ENCODE data around the gene OR7D4.
"Not testable (repeated sequence)": the region's sequence is repeated elsewhere in the genome, so short reads cannot be mapped to it uniquely, and the experiment has no call there.

OR7D4 gene
- long read RNA-seq, donor 1 = 0 reads
- long read RNA-seq, donor 2 = 0 reads
- long read RNA-seq, donor 3 = 0 reads
- long read RNA-seq, donor 4 = 0 reads
- long read RNA-seq, donor 5 = 0 reads
- long read RNA-seq, donor 6 = 0 reads
- long read RNA-seq, donor 7 = 0 reads
- long read RNA-seq, donor 8 = 0 reads

DNA sequence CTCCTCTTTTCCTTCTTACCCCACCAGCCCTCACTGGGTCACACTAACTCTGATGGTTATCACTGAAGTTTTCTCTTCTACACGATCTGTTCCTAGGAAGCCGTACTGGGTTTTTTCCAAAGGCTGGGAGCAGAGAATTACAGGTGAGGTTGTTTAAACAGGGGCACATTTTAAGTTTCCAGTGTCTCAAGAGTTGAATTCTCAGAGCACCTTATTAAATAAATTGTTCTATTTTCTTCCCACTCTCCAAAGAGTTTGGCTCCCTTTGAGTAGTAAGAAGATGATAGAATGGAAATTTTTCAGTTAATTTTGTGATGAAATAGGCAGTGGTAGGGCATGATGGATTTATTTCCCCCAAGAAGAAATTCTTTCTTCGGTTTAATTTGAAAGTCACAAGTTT is at the start of gene OR7D4:
Gene OR7D4 (minus strand): TSS at position 101 of the 400 bp plus-strand sequence. CDS start 4,752 bp downstream, outside the sequence.
- no peak for DNase-seq

DNA sequence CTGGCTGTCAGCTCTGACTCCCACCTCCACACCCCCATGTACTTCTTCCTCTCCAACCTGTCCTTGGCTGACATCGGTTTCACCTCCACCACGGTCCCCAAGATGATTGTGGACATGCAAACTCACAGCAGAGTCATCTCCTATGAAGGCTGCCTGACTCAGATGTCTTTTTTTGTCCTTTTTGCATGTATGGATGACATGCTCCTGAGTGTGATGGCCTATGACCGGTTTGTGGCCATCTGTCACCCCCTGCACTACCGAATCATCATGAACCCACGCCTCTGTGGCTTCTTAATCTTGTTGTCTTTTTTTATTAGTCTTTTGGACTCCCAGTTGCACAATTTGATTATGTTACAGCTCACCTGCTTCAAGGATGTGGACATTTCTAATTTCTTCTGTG is 31.8 kb upstream of the OR7D4 start:
- no peak for DNase-seq

DNA sequence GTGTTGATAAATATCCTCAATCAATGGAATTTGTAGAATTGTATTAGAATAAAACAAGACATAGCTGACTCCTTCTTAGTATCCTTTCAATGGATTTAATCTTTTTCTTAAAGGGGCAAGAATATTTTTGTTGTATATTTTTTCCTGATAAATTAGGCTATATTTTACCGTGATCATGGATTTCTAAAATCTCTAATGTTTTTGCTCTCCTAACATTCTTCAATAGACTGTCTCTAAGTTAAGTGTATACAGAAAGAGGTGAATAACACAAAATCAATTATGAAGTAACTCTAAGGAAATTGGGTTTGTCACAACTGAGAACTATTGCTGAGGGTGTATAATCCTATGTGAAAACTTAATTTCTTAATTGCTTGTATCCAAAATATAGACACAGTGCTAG is 31.2 kb upstream of the OR7D4 start, which contains the start of gene OR7E24:
Gene OR7E24 (plus strand): TSS at position 301 of the 400 bp plus-strand sequence. CDS start 114 bp downstream, outside the sequence.
- DNase-seq = no peak

DNA sequence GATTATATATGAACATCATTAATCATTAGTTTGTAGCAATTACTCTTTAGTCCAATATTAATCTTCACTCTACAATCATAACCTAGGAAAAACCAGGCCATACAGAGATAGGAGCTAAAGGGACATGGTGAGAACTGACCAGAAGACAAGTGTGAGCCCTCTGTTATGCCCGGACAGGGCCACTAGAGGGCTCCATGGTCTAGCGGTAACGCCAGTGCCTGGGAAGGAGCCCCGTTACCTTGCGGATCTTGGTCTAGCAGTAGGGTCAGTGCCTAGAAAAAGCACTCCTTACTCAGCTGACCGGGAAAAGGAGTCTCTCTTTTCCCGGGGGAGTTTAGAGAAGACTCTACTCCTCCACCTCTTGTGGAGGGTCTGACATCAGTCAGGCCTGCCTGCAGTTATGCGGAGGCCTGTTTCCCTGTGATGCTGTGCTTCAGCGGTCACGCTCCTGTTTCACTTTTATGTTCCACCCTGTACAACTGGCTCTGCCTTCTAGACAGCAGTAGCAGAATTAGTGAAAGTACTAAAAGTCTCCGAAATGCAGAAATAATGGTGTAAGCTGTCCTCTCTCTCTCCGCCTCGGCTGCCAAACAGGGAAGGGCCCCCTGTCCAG is 13.8 kb downstream of the OR7D4 start:
- peak; percentile 45 for DNase-seq

DNA sequence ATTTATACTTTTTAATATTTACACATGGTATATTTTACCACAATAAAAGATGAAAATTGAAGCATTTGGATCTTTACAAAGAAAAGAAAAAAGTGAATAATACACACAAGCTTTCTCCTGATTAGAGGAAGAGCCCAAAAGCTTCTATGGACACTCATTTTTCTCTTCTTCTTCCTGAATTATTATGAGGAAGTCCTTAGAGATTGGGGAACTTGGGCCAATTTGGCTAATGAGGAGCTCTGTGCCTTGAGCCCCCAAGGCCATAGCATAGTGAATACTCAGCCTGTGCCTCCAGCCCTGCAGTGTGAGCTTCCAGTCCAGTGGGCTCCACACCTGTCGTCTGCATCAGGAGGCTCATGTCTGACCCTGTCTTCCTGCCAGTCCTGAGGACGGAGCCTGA is 21.3 kb downstream of the OR7D4 start:
- DNase-seq = not testable (repeated sequence)

DNA sequence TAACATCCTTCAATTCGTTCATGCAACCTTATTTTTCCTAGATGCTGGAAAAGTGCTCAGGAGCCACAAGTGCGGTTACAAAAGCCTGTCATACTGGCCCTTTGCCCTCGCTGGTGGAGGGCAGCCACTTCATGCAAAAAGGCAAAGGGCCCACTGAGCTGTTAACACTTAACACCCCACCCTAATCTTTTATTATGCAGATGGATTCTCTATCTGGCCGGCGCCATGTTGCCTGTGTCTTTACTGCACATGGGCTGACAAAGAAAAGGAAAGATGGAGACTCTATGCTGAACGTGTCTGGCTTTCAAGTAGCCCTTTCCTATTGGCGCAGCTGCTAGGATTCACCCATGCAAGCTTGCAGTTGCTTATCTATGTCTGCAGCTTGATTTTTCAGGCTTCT is 29.9 kb downstream of the OR7D4 start:
- DNase-seq = no peak

DNA sequence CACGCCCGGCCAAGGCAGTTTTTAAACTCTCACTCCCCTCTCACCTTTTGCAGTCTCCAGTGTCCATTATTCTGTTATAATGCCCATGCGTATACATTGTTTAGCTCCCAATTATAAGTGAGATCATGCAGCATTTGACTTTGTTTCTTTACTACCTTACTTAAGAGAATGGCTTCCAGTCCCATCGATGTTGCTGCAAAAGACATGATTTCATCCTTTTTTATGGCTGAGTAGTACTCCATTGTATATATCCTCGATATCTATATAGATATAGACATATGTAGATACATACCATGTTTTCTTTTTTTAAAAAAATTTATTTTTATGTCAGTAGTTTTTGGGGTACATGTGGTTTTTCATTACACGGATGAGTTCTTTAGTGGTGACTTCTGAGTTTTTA is 32.2 kb downstream of the OR7D4 start:
- no peak for DNase-seq

DNA sequence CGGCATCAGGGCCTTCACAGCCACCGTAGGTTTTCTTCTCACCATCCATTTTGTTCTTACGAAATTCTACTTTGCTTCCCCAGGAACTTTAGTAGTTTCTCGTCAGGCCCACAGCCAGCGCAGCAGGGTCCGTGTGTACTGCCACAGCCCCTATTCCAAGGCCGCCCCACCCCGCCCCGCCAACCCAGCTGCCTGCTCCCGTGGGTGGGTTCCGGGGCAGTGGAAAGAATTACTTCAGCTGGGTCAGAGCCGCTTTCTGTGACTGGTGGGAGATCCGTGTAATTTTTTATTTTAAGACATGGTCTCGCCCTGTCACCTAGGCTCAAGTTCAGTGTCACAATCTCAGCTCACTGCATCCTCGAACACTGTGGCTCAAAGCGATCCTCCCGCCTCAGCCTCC is 36.4 kb downstream of the OR7D4 start:
- DNase-seq = no peak

DNA sequence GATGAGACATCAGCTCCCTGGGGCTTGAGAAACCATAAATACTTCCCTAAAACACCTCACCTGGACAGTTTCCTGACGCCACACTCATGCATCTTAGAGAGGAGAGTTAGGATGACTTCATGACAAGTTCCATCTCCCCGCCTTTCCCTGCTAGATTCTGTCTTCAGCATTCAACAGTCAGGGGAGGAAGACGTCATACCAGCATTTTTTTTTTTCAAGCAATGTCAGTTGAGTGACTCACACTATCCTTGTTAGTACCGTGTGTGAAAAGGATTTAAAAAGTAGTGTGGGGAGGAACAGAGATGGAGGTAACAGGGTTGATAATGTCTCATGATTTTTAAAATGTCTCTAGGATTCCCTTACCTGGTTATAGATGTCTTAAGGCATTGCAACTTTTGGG is 40.5 kb downstream of the OR7D4 start, which contains the start of gene OR7D2:
Gene OR7D2 (plus strand): TSS at position 79 of the 400 bp plus-strand sequence. CDS start 6,803 bp downstream, outside the sequence.
- no peak for DNase-seq

DNA sequence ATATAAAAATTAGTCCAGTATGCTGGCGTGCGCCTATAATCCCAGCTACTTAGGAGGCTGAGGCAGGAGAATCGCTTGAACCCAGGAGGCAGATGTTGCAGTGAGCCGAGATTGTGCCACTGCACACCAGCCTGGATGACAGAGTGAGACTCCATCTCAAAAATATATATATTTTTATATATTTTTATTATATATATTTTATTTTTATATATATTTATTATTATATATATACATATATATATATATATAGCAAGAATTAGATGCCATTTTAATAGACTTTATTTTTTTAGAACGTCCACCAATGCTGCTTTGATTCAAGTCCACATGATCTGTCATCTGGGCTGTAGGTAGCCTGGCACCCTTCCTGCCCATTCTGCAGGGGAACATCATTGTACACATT is 44.1 kb downstream of the OR7D4 start:
- DNase-seq = no peak

DNA sequence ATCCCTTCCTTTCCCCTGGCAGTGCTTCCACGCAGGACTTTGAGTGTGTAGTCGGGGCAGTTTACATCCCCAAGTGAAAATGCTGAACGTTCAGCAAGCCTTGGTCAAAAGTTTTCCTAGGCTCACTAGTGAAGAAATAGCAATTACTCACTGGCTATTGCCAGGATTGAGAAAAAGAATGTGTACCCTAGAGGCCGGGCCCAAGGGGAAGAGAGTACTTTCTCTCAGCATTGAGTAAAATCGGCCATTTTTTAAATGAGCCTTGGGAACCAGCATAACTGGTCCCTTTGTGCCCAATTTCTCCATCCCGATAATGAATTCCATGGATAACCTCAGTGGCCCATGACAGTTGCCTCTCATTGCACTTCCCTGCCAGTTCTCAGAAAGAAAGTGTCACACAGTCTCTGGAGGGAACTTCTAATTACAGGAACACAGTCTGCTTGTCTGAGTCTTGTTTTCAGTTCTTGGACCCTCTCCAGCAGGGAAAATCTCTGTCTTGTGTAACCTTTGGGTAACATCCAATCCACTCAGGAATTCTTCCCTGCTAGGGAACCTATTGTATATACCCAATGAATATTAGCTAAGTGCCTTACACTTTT is 47.9 kb downstream of the OR7D4 start:
- DNase-seq = no peak

DNA sequence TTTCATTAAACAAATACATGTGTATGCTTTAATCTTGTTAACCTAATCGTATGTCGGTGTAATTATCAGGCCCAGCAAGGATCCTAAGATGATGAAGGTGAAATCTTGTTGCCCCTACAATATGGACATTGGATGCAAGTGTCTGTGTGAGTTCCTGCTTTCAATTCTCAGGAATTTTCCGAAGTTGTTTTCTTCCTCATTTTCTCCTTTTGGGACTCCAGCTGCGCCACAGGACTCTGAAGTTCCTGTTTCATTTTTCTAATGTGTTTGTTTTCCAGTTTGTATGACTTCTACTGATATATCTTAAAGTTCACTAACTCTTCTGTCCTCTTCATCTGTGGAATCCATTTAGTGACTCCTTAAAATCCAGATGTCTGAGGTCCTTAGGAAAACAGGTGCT is 52.5 kb downstream of the OR7D4 start:
- DNase-seq = no peak

DNA sequence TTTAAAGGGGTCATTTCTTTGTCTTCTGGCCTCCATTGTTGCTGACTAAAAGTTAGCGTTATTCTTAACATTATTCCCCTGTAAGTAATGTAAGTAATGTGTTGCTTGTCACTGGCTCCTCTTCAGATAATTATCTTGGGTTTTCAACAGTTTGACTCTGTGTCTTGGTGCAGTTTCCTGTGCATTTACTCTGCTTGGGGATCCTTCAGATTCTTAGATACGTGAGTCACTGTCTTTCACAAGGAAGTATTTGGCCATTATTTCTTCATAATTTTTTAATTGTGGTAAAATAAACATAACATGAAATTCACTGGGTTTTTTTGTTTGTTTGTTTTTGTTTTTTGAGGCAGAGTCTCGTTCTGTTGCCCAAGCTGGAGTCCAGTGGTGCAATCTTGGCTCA is 54.1 kb downstream of the OR7D4 start:
- no peak for DNase-seq

DNA sequence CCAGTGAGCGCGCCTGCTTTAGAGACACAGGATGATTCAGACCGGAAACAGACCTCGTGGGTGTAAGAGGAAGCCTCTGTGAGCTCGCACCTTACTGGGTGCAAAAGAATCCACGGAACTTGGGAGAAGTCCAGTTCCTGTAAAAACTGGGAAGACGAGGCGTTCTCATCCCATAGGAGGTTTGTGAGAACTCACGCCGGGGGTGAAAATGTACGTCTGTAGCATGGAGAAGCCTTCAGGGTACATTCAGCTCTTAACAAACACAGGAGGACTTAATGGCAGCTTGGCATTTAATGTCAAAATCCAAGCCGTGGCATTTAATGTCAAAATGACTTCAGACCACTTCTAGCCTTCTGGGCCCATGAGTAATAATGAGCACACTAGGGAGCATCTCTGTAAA is 58.0 kb downstream of the OR7D4 start:
- DNase-seq = no peak
